Measurements from ENCODE around the gene SMTNL2.

The SMTNL2 gene

GRCh38 chr17:4585638-4585994 is 1.3 kb downstream of the SMTNL2 start:
- H3K79me2 ChIP-seq (ENCODE audit: low read length) = no peaks in the 10 kb centered on the region
- H2AFZ ChIP-seq (ENCODE audit: low read length) = no peak overlapping the region
- peaks cover 89% of the 10 kb centered on the region for H3K27me3 ChIP-seq (replicated peaks; ENCODE audit: insufficient read depth, low read length)
- no peaks in the 10 kb centered on the region for H3K4me1 ChIP-seq (ENCODE audit: low read length)
- no peaks in the 10 kb centered on the region for H3K9me2 ChIP-seq (replicated peaks; ENCODE audit: insufficient read depth, low read length)
- no peak for TF ChIP-seq EZH2phosphoT487 (IDR thresholded peaks at IDR 0.05; ENCODE audit: low read length)
- no peak for TF ChIP-seq CTCF (IDR thresholded peaks at IDR 0.05; ENCODE audit: low read length)
- TF ChIP-seq EZH2 (optimal IDR thresholded peaks at IDR 0.05; ENCODE audit: low read depth, low read length) = no peak
- no peak overlapping the region for H3K27ac ChIP-seq (ENCODE audit: low read length)
- H3K4me3 ChIP-seq (ENCODE audit: low read length) = no peak overlapping the region
- H3K36me3 ChIP-seq (replicated peaks; ENCODE audit: insufficient read depth, low read length) = no peaks in the 10 kb centered on the region
- no peaks in the 10 kb centered on the region for H3F3A ChIP-seq (ENCODE audit: insufficient read depth, low read length)
- DNase-seq = no peak
- H4K20me1 ChIP-seq (ENCODE audit: insufficient read depth, low read length) = no peaks in the 10 kb centered on the region
- H3K9ac ChIP-seq (ENCODE audit: low read length) = no peak overlapping the region
- no peak overlapping the region for H3K4me2 ChIP-seq (ENCODE audit: low read depth, low read length)
- no peaks in the 10 kb centered on the region for H3K9me3 ChIP-seq (replicated peaks; ENCODE audit: insufficient read depth, low read length)

GRCh38 chr17:4586043-4586442 is 1.7 kb downstream of the SMTNL2 start:
- H3K4me2 ChIP-seq (ENCODE audit: low read depth, low read length) = no peak overlapping the region
- no peaks in the 10 kb centered on the region for H3K4me1 ChIP-seq (ENCODE audit: low read length)
- H3K9me3 ChIP-seq (replicated peaks; ENCODE audit: insufficient read depth, low read length) = no peaks in the 10 kb centered on the region
- H2AFZ ChIP-seq (ENCODE audit: low read length) = no peak overlapping the region
- no peak overlapping the region for H3K9ac ChIP-seq (ENCODE audit: low read length)
- TF ChIP-seq EZH2phosphoT487 (IDR thresholded peaks at IDR 0.05; ENCODE audit: low read length) (no peak), EZH2 (optimal IDR thresholded peaks at IDR 0.05; ENCODE audit: low read depth, low read length) (no peak), CTCF (IDR thresholded peaks at IDR 0.05; ENCODE audit: low read length) (no peak)
- H4K20me1 ChIP-seq (ENCODE audit: insufficient read depth, low read length) = no peaks in the 10 kb centered on the region
- no peaks in the 10 kb centered on the region for H3K79me2 ChIP-seq (ENCODE audit: low read length)
- H3K9me2 ChIP-seq (replicated peaks; ENCODE audit: insufficient read depth, low read length) = no peaks in the 10 kb centered on the region
- H3K27me3 ChIP-seq (replicated peaks; ENCODE audit: insufficient read depth, low read length) = peaks cover 92% of the 10 kb centered on the region
- no peak overlapping the region for H3K27ac ChIP-seq (ENCODE audit: low read length)
- DNase-seq = no peak
- no peaks in the 10 kb centered on the region for H3F3A ChIP-seq (ENCODE audit: insufficient read depth, low read length)
- H3K4me3 ChIP-seq (ENCODE audit: low read length) = no peak overlapping the region
- no peaks in the 10 kb centered on the region for H3K36me3 ChIP-seq (replicated peaks; ENCODE audit: insufficient read depth, low read length)

- H3K9me3 ChIP-seq (replicated peaks; ENCODE audit: insufficient read depth, low read length) = no peaks in the 10 kb centered on the region
- no peak overlapping the region for H3K4me2 ChIP-seq (ENCODE audit: low read depth, low read length)
- H4K20me1 ChIP-seq (ENCODE audit: insufficient read depth, low read length) = no peaks in the 10 kb centered on the region
- H3K79me2 ChIP-seq (ENCODE audit: low read length) = no peaks in the 10 kb centered on the region
- no peaks in the 10 kb centered on the region for H3K4me1 ChIP-seq (ENCODE audit: low read length)
- H3K27me3 ChIP-seq (replicated peaks; ENCODE audit: insufficient read depth, low read length) = peaks cover 92% of the 10 kb centered on the region
- no peak overlapping the region for H3K4me3 ChIP-seq (ENCODE audit: low read length)
- no peak for DNase-seq
- TF ChIP-seq EZH2phosphoT487 (IDR thresholded peaks at IDR 0.05; ENCODE audit: low read length) = no peak
- TF ChIP-seq CTCF (IDR thresholded peaks at IDR 0.05; ENCODE audit: low read length) = no peak
- TF ChIP-seq EZH2 (optimal IDR thresholded peaks at IDR 0.05; ENCODE audit: low read depth, low read length) = no peak
- no peak overlapping the region for H3K9ac ChIP-seq (ENCODE audit: low read length)
- H3F3A ChIP-seq (ENCODE audit: insufficient read depth, low read length) = no peaks in the 10 kb centered on the region
- no peak overlapping the region for H2AFZ ChIP-seq (ENCODE audit: low read length)
- H3K9me2 ChIP-seq (replicated peaks; ENCODE audit: insufficient read depth, low read length) = no peaks in the 10 kb centered on the region
- no peaks in the 10 kb centered on the region for H3K36me3 ChIP-seq (replicated peaks; ENCODE audit: insufficient read depth, low read length)
- no peak overlapping the region for H3K27ac ChIP-seq (ENCODE audit: low read length)
These were observed 2.9 kb downstream of the SMTNL2 start for GRCh38 chr17:4587195-4587594.

All from MM.1S (cell line).